Activated CD4-positive, alpha-beta memory T cell treated with anti-CD3 and anti-CD28 coated beads, Interleukin-2, amount 10 ng/mL, durations not matched to agents 7 days and 5 days (primary cell): ENCODE data around the gene NR1H3. TPM values are rescaled to one million over a fixed set of nuclear protein-coding genes. Genes with fewer than 3 reads are reported as not detected.
A peak's percentile ranks its signal among the peaks of the same experiment; 100 is the strongest.

Source experiments
- CTCF ChIA-PET: fragments of 350-600 bp; sonication (Branson Sonifier 250); formaldehyde crosslinking; loops from one replicate; lab custom pipeline; 2021; ENCODE audit warnings: antibody characterized with exemption, inconsistent platforms; lab: Charles Lee
- POLR2A ChIA-PET: fragments of 350-600 bp; sonication (Branson Sonifier 250); formaldehyde crosslinking; loops from one replicate; lab custom pipeline; 2021; ENCODE audit warnings: antibody characterized with exemption; lab: Charles Lee
- DNase-seq: peaks from one replicate; pipeline ENCODE4 v3.0.0-alpha.2; 2020
- H3K27ac Mint-ChIP-seq: one replicate; pipeline ENCODE4 v1.8.0; 2021; ENCODE audit warnings: mild to moderate bottlenecking, mixed read lengths
- H3K27me3 Mint-ChIP-seq: one replicate; pipeline ENCODE4 v1.8.0; 2021; ENCODE audit warnings: mixed read lengths
- H3K36me3 Mint-ChIP-seq: one replicate; pipeline ENCODE4 v1.8.0; 2021; ENCODE audit warnings: low read depth, mixed read lengths
- H3K4me1 Mint-ChIP-seq: one replicate; pipeline ENCODE4 v1.8.0; 2021; ENCODE audit warnings: mixed read lengths
- H3K4me3 Mint-ChIP-seq: one replicate; pipeline ENCODE4 v1.8.0; 2021; ENCODE audit warnings: mild to moderate bottlenecking, mixed read lengths
- H3K9me3 Mint-ChIP-seq: one replicate; pipeline ENCODE4 v1.8.0; 2021; ENCODE audit warnings: mixed read lengths
- total RNA-seq, 2 experiments: library from RNA; stranded (reverse); gene quantifications; one replicate each; pipeline ENCODE4 v1.2.3, GENCODE V29; 2021

NR1H3 gene
- total RNA-seq, 2 experiments from 2014 or later, result 10.5 to 13.9 TPM

DNA sequence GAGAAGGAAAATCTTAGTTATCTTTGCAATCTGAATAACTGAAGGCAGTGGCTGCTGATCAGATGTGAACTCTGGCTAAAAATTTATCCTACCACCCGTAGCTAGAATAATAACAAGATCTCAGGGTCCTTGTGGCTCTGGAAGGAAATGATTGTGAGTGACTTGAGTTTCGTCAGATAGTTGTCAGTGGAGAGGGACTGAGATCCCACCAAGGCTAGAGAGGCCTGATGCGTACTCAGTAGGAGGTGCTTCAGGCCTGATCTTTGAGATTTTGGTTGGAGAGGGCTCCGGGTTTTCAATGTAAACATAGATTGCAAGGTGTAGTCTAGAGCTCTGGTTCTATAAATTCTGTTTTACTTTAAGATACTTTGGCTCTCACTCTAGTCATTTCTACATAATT lies 13.5 kb downstream of the NR1H3 start:
- Mint-ChIP-seq H3K36me3 (peaks cover 38% of the 10 kb centered on the region), H3K9me3 (no peaks in the 10 kb centered on the region), H3K4me1 (peaks cover 44% of the 10 kb centered on the region), H3K27me3 (no peaks in the 10 kb centered on the region), H3K27ac (peak overlapping the region; percentile 79), H3K4me3 (peak overlapping the region; percentile 76)
- no peak for DNase-seq
- ChIA-PET POLR2A (interaction anchor here (0.7 to 4.4 kb wide), 17 partner anchors 13 to 184 kb away, joined by 3 to 63 read pairs (median 5); partner anchors contain the start of genes ACP2, DDB2, NR1H3 and PSMC3), CTCF (interaction anchor here (0.7 to 2.0 kb wide), 9 partner anchors 12 to 294 kb away, joined by 3 to 12 read pairs (median 5); partner anchors contain the start of genes ACP2, DDB2 and PTPMT1)

DNA sequence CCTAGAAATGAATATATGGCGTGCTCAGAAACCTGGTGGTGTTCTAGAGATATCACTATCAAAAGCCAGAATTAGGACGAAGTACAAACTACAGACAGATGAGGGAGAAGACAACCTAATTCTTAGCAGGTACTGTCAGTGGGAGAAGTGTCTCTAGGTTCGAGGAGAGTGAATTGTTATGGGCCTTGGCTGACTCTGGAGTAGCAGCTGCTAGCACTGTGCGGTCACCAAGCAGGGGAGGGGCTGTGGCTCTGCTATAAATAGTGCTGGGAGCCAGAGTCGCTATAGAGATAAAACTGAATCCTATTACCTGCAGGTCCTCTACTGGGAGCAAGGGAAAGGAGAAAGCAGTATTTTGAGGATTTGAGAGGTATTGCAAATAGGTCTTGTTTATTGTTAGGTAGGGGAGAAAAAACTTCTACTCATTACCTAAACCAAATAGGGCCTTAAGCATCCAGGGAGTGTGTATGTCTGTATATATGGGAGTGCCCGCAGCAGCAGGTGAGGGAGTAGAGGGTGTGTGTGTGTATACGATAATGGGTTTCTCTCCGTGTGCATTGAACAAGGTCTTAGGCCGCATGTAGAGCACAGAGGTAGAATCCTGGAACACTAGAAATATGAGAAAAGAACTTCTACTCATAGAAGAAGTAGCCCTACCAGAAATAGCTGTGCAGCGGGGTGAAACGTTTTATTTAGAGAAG lies 14.3 kb downstream of the NR1H3 start:
- peaks cover 45% of the 10 kb centered on the region for H3K36me3 Mint-ChIP-seq
- H3K4me1 Mint-ChIP-seq, result peaks cover 44% of the 10 kb centered on the region
- no peak for DNase-seq
- peak overlapping the region; percentile 29 for H3K4me3 Mint-ChIP-seq
- no peaks in the 10 kb centered on the region for H3K27me3 Mint-ChIP-seq
- H3K9me3 Mint-ChIP-seq, result no peaks in the 10 kb centered on the region
- CTCF ChIA-PET, result interaction anchor here (1.1 to 2.6 kb wide), 5 partner anchors 13 to 140 kb away, joined by 3 to 12 read pairs (median 8); partner anchors contain the start of genes ACP2 and DDB2
- peak overlapping the region; percentile 79 for H3K27ac Mint-ChIP-seq
- POLR2A ChIA-PET, result interaction anchor here (0.9 to 4.4 kb wide), 8 partner anchors 13 to 183 kb away, joined by 3 to 63 read pairs (median 5); partner anchors contain the start of genes ACP2, DDB2 and NR1H3

DNA sequence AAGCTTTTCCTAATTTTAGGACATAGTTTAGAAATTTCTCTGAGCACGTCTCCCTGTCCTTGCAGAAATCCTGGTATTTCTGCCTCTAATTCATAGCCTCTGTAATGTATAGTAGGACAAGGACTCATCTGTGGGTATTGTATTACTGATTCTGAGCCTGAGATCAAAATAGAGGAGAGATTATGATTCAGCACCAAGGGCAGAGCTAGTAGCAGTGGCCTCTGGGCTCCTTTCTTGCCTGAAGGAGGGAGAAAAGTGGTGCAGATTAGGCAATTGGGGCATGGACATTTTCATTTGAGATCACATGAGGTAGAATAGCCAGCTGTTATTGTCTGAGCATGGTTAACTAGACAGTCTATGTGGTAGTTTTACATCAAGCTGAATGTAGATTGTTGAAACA lies 14.9 kb downstream of the NR1H3 start:
- H3K9me3 Mint-ChIP-seq, result no peaks in the 10 kb centered on the region
- peaks cover 43% of the 10 kb centered on the region for H3K4me1 Mint-ChIP-seq
- H3K36me3 Mint-ChIP-seq, result peaks cover 51% of the 10 kb centered on the region
- ChIA-PET POLR2A (interaction anchor here (0.9 to 4.4 kb wide), 4 partner anchors 24 to 95 kb away, joined by 3 to 63 read pairs (median 5); partner anchors contain the start of genes ACP2 and DDB2), CTCF (interaction anchor here (0.9 to 2.6 kb wide), 5 partner anchors 13 to 182 kb away, joined by 3 to 8 read pairs (median 4); partner anchors contain the start of gene DDB2)
- DNase-seq, result no peak
- no peak overlapping the region for H3K4me3 Mint-ChIP-seq
- H3K27me3 Mint-ChIP-seq, result no peaks in the 10 kb centered on the region
- no peak overlapping the region for H3K27ac Mint-ChIP-seq

DNA sequence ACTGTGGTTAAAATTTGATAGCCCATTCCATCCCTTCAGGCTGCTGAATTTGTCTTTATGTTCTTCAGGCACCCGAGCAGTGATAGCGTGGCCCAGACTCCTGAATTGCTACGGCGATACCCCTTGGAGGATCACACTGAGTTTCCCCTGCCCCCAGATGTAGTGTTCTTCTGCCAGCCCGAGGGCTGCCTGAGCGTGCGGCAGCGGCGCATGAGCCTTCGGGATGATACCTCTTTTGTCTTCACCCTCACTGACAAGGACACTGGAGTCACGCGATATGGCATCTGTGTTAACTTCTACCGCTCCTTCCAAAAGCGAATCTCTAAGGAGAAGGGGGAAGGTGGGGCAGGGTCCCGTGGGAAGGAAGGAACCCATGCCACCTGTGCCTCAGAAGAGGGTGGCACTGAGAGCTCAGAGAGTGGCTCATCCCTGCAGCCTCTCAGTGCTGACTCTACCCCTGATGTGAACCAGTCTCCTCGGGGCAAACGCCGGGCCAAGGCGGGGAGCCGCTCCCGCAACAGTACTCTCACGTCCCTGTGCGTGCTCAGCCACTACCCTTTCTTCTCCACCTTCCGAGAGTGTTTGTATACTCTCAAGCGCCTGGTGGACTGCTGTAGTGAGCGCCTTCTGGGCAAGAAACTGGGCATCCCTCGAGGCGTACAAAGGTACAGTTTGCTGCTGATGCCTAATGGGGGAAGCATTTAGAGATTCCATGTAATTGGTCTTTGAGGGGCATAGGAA lies 16.9 kb downstream of the NR1H3 start:
- DNase-seq, result no peak
- ChIA-PET POLR2A (interaction anchor here (0.8 kb wide), 1 partner anchor 95 kb away, joined by 3 read pairs; no protein-coding TSS in a partner anchor), CTCF (interaction anchor here (0.5 to 2.6 kb wide), 3 partner anchors 15 to 100 kb away, joined by 3 to 8 read pairs (median 4); no protein-coding TSS in a partner anchor)
- H3K4me3 Mint-ChIP-seq, result no peak overlapping the region
- H3K9me3 Mint-ChIP-seq, result no peaks in the 10 kb centered on the region
- H3K36me3 Mint-ChIP-seq, result peaks cover 68% of the 10 kb centered on the region
- no peaks in the 10 kb centered on the region for H3K27me3 Mint-ChIP-seq
- no peak overlapping the region for H3K27ac Mint-ChIP-seq
- H3K4me1 Mint-ChIP-seq, result peaks cover 27% of the 10 kb centered on the region

DNA sequence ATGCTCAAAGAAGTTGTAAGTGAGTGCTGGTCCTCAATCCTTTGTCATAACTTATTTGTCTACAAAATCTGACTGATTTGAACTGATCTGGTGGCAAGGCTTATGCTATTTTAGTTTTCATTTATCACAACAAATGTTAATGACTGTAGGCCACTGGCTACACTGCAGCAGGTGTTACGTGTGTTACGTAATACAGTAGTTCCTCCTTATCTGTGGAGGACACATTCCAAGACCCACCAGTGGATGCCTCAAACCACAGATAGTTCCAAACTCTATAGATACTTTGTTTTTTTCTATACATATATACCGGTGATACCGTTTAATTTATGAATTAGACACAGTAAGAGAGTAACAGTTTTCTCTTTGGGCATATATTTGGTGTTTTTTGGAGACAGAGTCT lies 19.1 kb downstream of the NR1H3 start:
- Mint-ChIP-seq H3K4me3 (no peak overlapping the region), H3K27me3 (no peaks in the 10 kb centered on the region), H3K36me3 (peaks cover 72% of the 10 kb centered on the region), H3K9me3 (no peaks in the 10 kb centered on the region), H3K27ac (no peak overlapping the region), H3K4me1 (peaks cover 14% of the 10 kb centered on the region)
- ChIA-PET POLR2A (no interaction called here), CTCF (no interaction called here)
- DNase-seq, result no peak

DNA sequence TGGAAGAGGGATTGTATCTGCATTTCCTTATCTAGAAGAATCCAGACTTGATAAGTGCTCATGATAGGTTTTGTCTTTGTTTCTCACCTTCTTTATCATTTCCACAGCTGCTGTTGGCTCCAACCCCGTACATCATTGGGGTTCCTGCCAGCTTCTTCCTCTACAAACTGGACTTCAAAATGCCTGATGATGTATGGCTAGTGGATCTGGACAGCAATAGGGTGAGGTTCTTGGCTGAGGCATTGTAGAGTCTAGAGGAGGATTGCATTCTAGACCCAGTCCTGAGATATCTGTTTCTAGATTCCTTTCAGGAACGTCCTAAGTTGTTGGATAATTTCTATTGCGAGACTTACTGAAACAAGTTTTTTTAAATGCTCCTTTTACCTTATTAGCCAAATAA lies 20.3 kb downstream of the NR1H3 start:
- DNase-seq, result no peak
- POLR2A ChIA-PET, result no interaction called here
- no peaks in the 10 kb centered on the region for H3K27me3 Mint-ChIP-seq
- CTCF ChIA-PET, result no interaction called here
- peaks cover 3% of the 10 kb centered on the region for H3K4me1 Mint-ChIP-seq
- H3K27ac Mint-ChIP-seq, result no peak overlapping the region
- no peak overlapping the region for H3K4me3 Mint-ChIP-seq
- no peaks in the 10 kb centered on the region for H3K9me3 Mint-ChIP-seq
- H3K36me3 Mint-ChIP-seq, result peaks cover 78% of the 10 kb centered on the region

DNA sequence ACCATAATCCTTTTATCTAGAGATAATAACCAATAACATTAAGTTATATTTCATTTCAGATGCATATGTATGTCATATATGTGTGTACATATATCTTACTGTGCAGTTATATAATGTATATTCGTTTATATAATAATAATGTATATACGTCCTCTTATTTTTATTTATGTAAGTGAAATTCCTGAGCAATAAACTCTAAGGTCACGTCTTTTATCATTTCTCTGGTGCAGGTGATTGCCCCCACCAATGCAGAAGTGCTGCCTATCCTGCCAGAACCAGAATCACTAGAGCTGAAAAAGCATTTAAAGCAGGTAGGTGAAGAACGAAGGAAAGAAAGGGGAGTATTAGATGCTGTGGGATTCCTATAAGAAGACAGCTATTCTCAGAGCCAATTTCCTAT lies 21.0 kb downstream of the NR1H3 start:
- CTCF ChIA-PET, result interaction anchor here (0.7 kb wide), 1 partner anchor 16 kb away, joined by 5 read pairs; no protein-coding TSS in a partner anchor
- H3K9me3 Mint-ChIP-seq, result no peaks in the 10 kb centered on the region
- no peak overlapping the region for H3K4me3 Mint-ChIP-seq
- no peaks in the 10 kb centered on the region for H3K27me3 Mint-ChIP-seq
- POLR2A ChIA-PET, result no interaction called here
- H3K36me3 Mint-ChIP-seq, result peaks cover 76% of the 10 kb centered on the region
- peaks cover under 1% of the 10 kb centered on the region for H3K4me1 Mint-ChIP-seq
- DNase-seq, result no peak
- no peak overlapping the region for H3K27ac Mint-ChIP-seq

DNA sequence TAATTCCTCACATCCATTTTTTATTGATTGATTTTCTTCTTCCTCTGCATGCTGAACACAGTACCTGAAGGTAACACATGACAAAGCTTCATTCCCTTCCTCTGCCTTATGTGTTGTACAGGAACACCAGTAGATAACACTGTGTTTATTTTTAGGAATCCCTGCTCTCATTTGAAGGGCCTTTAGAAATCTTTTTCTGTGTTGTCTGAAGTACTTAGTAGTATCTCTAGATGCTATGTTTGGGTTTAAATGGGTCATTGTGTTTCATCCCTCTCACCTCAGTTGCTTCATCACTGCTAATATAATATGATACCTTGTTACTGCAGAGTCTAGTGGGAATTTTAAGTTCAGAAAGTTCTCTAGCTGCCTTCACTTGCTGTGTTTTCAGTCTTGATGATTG lies 22.3 kb downstream of the NR1H3 start:
- no peaks in the 10 kb centered on the region for H3K27me3 Mint-ChIP-seq
- DNase-seq, result no peak
- H3K4me3 Mint-ChIP-seq, result no peak overlapping the region
- ChIA-PET POLR2A (interaction anchor here (1.8 kb wide), 1 partner anchor 66 kb away, joined by 5 read pairs; the partner anchor contains the start of gene DDB2), CTCF (no interaction called here)
- H3K4me1 Mint-ChIP-seq, result no peaks in the 10 kb centered on the region
- H3K27ac Mint-ChIP-seq, result no peak overlapping the region
- H3K9me3 Mint-ChIP-seq, result no peaks in the 10 kb centered on the region
- peaks cover 76% of the 10 kb centered on the region for H3K36me3 Mint-ChIP-seq

DNA sequence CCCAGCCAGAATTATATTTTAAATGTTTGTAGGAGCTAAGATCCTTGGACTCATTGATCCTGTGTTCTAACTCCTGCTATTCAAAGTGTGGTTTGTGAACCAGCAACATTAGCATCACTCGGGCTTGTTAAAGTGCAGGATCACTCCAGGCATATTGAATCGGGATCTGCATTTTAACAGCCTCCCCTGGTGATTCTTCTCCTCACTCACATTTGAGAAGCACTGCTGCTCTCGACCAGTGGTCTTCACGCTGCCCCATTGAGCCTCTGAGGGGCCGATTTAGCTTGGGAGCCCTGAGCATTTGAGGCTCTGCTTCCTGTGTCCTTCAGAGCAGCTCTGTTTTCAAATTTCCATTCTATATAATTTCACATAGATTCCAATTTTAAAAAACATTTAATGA lies 23.1 kb downstream of the NR1H3 start:
- Mint-ChIP-seq H3K4me1 (no peaks in the 10 kb centered on the region), H3K36me3 (peaks cover 76% of the 10 kb centered on the region), H3K27me3 (no peaks in the 10 kb centered on the region), H3K9me3 (no peaks in the 10 kb centered on the region), H3K27ac (no peak overlapping the region), H3K4me3 (no peak overlapping the region)
- no peak for DNase-seq
- POLR2A ChIA-PET, result interaction anchor here (1.8 kb wide), 1 partner anchor 67 kb away, joined by 5 read pairs; the partner anchor contains the start of gene DDB2
- CTCF ChIA-PET, result interaction anchor here (0.9 kb wide), 1 partner anchor 47 kb away, joined by 3 read pairs; no protein-coding TSS in a partner anchor

DNA sequence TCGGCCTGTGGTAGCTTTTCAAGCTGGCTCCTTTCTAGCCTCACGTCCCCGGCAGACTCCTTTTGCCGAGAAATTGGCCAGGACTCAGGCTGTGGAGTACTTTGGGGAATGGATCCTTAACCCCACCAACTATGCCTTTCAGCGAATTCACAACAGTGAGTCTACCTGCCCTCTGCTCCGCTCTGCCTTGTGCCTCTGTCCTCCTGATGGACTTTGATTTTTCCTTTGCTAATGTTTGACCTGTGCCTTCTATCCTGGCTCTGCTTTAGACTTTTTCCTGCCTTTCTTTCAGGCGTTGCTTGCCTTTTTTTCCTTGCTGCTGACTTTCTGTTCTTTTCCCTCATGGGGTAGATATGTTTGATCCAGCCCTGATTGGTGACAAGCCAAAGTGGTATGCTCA lies 24.7 kb downstream of the NR1H3 start:
- ChIA-PET POLR2A (no interaction called here), CTCF (no interaction called here)
- DNase-seq, result no peak
- Mint-ChIP-seq H3K27ac (no peak overlapping the region), H3K4me3 (no peak overlapping the region), H3K36me3 (peaks cover 73% of the 10 kb centered on the region), H3K9me3 (no peaks in the 10 kb centered on the region), H3K4me1 (no peaks in the 10 kb centered on the region), H3K27me3 (no peaks in the 10 kb centered on the region)

DNA sequence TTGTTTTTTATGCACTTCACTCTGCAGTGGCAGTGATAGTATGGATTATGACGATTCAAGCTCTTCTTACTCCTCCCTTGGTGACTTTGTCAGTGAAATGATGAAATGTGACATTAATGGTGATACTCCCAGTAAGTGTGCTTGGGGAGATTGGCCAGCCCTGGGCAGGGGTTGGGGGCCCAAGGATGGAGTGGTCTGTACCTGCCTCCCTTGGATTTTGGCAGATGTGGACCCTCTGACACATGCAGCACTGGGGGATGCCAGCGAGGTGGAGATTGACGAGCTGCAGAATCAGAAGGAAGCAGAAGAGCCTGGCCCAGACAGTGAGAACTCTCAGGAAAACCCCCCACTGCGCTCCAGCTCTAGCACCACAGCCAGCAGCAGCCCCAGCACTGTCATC lies 26.4 kb downstream of the NR1H3 start:
- Mint-ChIP-seq H3K9me3 (no peaks in the 10 kb centered on the region), H3K36me3 (peaks cover 74% of the 10 kb centered on the region), H3K27ac (no peak overlapping the region), H3K27me3 (no peaks in the 10 kb centered on the region), H3K4me3 (no peak overlapping the region), H3K4me1 (no peaks in the 10 kb centered on the region)
- ChIA-PET CTCF (interaction anchor here (1.5 kb wide), 1 partner anchor 36 kb away, joined by 3 read pairs; the partner anchor contains the start of gene ACP2), POLR2A (no interaction called here)
- DNase-seq, result no peak

DNA sequence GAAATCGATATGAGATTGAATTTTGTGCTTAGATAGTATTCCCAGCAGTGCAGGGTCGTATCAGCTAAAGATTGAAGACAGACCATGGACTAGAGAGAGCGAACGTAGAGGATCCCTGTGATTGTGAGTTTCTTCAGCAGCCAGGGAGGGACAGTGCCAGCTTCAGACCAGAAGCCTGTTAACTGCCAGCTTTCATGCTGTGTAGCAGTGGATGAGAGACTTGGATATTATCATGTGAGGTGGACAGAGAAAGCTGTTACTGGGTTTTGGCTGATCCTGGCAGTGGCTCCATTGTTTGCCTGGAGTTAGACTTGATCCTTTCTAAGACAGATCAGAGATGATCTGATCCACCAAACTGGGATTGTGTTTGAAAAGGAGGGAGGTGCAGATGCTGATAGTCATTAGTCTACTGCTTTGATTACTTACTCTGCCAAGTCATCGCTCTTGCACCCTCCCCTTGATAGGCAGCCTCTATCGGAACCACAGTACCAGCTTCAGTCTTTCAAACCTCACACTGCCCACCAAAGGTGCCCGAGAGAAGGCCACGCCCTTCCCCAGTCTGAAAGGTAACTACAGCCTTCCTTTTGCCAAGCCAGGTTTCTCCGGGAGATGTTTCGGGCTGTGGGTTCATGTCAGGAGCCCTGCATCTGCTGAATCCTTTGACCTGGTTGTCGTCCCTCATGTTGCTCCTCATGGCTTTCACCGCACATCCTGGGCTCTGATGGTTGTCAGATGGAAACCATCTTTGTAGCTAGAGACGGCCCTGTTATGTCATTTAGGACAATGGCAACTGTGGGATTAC lies 28.4 kb downstream of the NR1H3 start:
- H3K27me3 Mint-ChIP-seq, result no peaks in the 10 kb centered on the region
- no peak overlapping the region for H3K4me3 Mint-ChIP-seq
- no peaks in the 10 kb centered on the region for H3K4me1 Mint-ChIP-seq
- H3K27ac Mint-ChIP-seq, result no peak overlapping the region
- peaks cover 81% of the 10 kb centered on the region for H3K36me3 Mint-ChIP-seq
- POLR2A ChIA-PET, result no interaction called here
- CTCF ChIA-PET, result no interaction called here
- H3K9me3 Mint-ChIP-seq, result no peaks in the 10 kb centered on the region
- DNase-seq, result no peak
